MM.1S (cell line): ENCODE measurements around the gene GRIK3.

Source experiments
- DNase-seq: peaks from one replicate; pipeline ENCODE4 v3.0.0-alpha.2; 2015
- H2AFZ ChIP-seq: fragments of 300-600 bp; sonication (generic); 2 replicates; pipeline ENCODE4 v1.6.0; 2016; ENCODE audit warnings: antibody characterized with exemption, low read length
- H3F3A ChIP-seq: fragments of 300-600 bp; sonication (generic); 2 replicates; pipeline ENCODE4 v1.6.1; 2016; ENCODE audit warnings: mild to moderate bottlenecking, antibody characterized with exemption, low read length, moderate library complexity, mixed read lengths; ENCODE audit not compliant: insufficient read depth
- H3K27ac ChIP-seq: fragments of 300-600 bp; sonication (generic); 2 replicates; pipeline ENCODE4 v1.5.1; 2016; ENCODE audit warnings: mild to moderate bottlenecking, low read length
- H3K27me3 ChIP-seq: fragments of 300-600 bp; sonication (generic); replicated peaks from 2 replicates; pipeline ENCODE4 v1.6.0; 2016; ENCODE audit warnings: low read length; ENCODE audit not compliant: insufficient read depth
- H3K36me3 ChIP-seq: fragments of 300-600 bp; sonication (generic); replicated peaks from 2 replicates; pipeline ENCODE4 v1.6.1; 2016; ENCODE audit warnings: mild to moderate bottlenecking, low read length, mixed read lengths; ENCODE audit not compliant: insufficient read depth
- H3K4me1 ChIP-seq: fragments of 300-600 bp; sonication (generic); 2 replicates; pipeline ENCODE4 v1.6.1; 2016; ENCODE audit warnings: low read length, mixed read lengths
- H3K4me2 ChIP-seq: fragments of 300-600 bp; sonication (generic); 2 replicates; pipeline ENCODE4 v1.6.0; 2016; ENCODE audit warnings: low read depth, low read length
- H3K4me3 ChIP-seq: fragments of 300-600 bp; sonication (generic); 2 replicates; pipeline ENCODE4 v1.5.1; 2016; ENCODE audit warnings: low read length, mixed read lengths
- H3K79me2 ChIP-seq: fragments of 300-600 bp; sonication (generic); 2 replicates; pipeline ENCODE4 v1.6.1; 2016; ENCODE audit warnings: mixed run types, low read length, mixed read lengths
- H3K9ac ChIP-seq: fragments of 300-600 bp; sonication (generic); 2 replicates; pipeline ENCODE4 v1.6.1; 2016; ENCODE audit warnings: low read length, mixed read lengths
- H3K9me2 ChIP-seq: fragments of 300-600 bp; sonication (generic); replicated peaks from 2 replicates; pipeline ENCODE4 v1.6.1; 2016; ENCODE audit warnings: mild to moderate bottlenecking, low read length, mixed read lengths; ENCODE audit not compliant: insufficient read depth
- H3K9me3 ChIP-seq: fragments of 300-600 bp; sonication (generic); replicated peaks from 2 replicates; pipeline ENCODE4 v1.6.1; 2016; ENCODE audit warnings: mild to moderate bottlenecking, low read length, mixed read lengths; ENCODE audit not compliant: insufficient read depth
- H4K20me1 ChIP-seq: fragments of 300-600 bp; sonication (generic); 2 replicates; pipeline ENCODE4 v1.6.1; 2016; ENCODE audit warnings: mild to moderate bottlenecking, low read length, moderate library complexity, mixed read lengths; ENCODE audit not compliant: insufficient read depth
- CTCF ChIP-seq: fragments of 300-600 bp; sonication (generic); IDR thresholded peaks from 2 replicates; pipeline ENCODE4 v1.5.1; 2016; ENCODE audit warnings: antibody characterized with exemption, low read length, mixed read lengths
- EZH2 ChIP-seq: fragments of 300-600 bp; sonication (generic); optimal IDR thresholded peaks from 2 replicates; pipeline ENCODE3; 2017; ENCODE audit warnings: low read depth, mild to moderate bottlenecking, antibody characterized with exemption, low read length, mixed read lengths
- EZH2phosphoT487 ChIP-seq: fragments of 300-600 bp; sonication (generic); IDR thresholded peaks from 2 replicates; pipeline ENCODE4 v1.6.1; 2018; ENCODE audit warnings: antibody characterized with exemption, low read length

GRIK3 gene

DNA sequence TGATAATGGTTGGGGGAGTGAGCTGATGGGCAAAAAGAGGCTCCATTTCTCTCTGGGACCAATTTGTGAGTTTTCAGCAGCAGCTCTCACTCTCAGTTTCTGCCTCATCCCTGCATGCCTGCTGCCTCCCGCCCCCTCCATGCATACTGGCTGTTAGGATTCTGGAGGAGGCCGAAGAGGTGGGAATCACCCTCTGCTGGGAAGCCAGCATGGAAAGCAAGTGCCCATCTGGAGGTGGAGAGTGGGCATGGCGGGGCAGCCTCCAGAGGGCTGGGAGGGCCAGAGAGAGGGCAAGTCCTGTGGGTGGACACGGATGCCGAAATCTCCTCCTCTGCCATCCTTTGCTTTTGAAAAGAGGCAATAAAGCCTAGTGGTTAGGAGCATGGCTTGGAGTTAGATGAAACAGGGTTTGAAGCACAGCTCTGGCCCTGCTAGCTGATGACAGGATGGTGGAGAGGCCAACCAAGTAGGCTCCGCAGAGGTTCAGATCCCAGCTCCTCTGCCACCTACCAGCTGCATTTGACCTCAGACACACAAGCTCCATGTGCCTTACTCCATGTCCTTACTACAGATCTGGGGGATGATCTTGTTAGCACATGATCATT lies 113.4 kb downstream of the GRIK3 start:
- Histone ChIP-seq H3K79me2 (no peaks in the 10 kb centered on the region), H3K4me2 (no peak overlapping the region)
- TF ChIP-seq EZH2phosphoT487 (no peak), CTCF (no peak), EZH2 (no peak)

DNA sequence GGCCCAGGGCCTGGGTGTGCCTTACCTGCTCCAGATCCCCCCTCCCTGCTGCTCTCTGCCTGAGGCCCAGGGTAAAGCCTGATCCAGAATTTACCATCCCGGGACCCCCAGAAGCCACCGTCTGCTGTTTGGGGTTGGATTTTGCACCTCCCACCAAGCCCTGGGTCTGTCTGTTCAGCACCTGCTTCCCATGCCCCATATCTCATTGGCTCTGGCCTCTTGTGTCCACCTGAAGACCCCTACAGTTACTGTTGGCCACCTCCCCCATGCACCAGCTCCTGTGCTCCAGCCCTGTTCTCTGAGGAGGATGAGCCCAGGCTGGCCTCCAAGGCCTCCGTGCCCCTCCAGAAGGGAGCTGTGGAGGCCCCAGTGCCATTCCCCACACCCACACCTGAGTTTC lies 113.9 kb downstream of the GRIK3 start:
- Histone ChIP-seq H3K27me3 (peaks cover 40% of the 10 kb centered on the region), H3K4me3 (no peak overlapping the region), H3K4me2 (no peak overlapping the region), H4K20me1 (no peaks in the 10 kb centered on the region), H3F3A (no peaks in the 10 kb centered on the region), H3K9ac (no peak overlapping the region), H2AFZ (no peak overlapping the region), H3K9me2 (no peaks in the 10 kb centered on the region), H3K27ac (no peak overlapping the region), H3K79me2 (no peaks in the 10 kb centered on the region), H3K9me3 (no peaks in the 10 kb centered on the region), H3K36me3 (no peaks in the 10 kb centered on the region), H3K4me1 (no peaks in the 10 kb centered on the region)
- no peak for DNase-seq
- TF ChIP-seq EZH2 (no peak), EZH2phosphoT487 (no peak), CTCF (no peak)

More for the DNA sequence above, 113.4 kb downstream of the GRIK3 start:
- Histone ChIP-seq H3K9me3 (no peaks in the 10 kb centered on the region), H2AFZ (no peak overlapping the region), H4K20me1 (no peaks in the 10 kb centered on the region), H3F3A (no peaks in the 10 kb centered on the region), H3K9ac (no peak overlapping the region), H3K27ac (no peak overlapping the region), H3K27me3 (peaks cover 36% of the 10 kb centered on the region), H3K4me1 (no peaks in the 10 kb centered on the region), H3K4me3 (no peak overlapping the region), H3K36me3 (no peaks in the 10 kb centered on the region), H3K9me2 (no peaks in the 10 kb centered on the region)
- DNase-seq = no peak

DNA sequence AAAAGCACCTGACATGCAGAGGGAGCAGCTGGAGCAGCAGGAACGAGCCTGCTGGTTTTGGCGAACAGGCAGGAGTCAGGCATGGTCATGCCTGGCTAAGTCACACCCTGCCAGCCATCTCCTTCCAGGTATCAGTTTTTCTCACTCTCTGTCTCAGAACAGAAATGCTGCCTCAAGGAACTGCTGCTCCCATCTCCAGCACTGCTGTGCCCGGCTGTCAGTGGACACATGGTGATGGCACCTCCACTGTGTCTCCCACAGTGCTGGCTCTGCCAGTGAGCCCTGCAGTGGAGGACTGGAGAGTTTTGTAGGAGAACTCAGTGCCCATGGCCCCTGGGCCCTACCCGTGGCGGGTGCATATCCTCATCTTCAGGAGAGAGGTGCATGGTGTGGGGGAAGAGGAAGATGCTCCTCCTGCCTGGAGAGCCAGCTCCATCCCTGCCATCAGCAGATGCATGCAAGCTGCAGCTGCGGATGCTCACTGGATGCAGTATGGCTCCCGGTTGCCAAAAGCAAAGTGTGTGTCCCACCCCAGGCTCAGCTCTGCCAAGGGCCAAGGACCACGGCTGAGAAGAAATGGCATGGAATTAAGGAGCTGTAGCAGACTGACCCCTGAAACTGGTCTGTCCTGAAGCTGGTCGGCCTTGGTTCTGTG lies 114.7 kb downstream of the GRIK3 start:
- Histone ChIP-seq H4K20me1 (no peaks in the 10 kb centered on the region), H3K4me3 (no peak overlapping the region), H3F3A (no peaks in the 10 kb centered on the region), H3K9ac (no peak overlapping the region), H3K79me2 (no peaks in the 10 kb centered on the region), H3K36me3 (no peaks in the 10 kb centered on the region), H3K27me3 (peaks cover 47% of the 10 kb centered on the region), H3K9me2 (no peaks in the 10 kb centered on the region), H2AFZ (no peak overlapping the region), H3K9me3 (no peaks in the 10 kb centered on the region), H3K4me1 (no peaks in the 10 kb centered on the region), H3K4me2 (no peak overlapping the region), H3K27ac (no peak overlapping the region)
- DNase-seq = no peak
- TF ChIP-seq EZH2phosphoT487 = no peak
- no peak for TF ChIP-seq CTCF
- TF ChIP-seq EZH2 = no peak
